Measurements from ENCODE around the gene PERCC1.

GRCh38 chr16:1460602-1461138 lies 29.8 kb downstream of the PERCC1 start:
- TF ChIP-seq CTCF (IDR thresholded peaks at IDR 0.05) (no peak), EZH2phosphoT487 (IDR thresholded peaks at IDR 0.05) (no peak)
